DOHH2 (cell line): ENCODE data around the gene C10orf62.

Experiments
- CTCF ChIP-seq: fragments of 200-600 bp; sonication (generic); IDR thresholded peaks from one replicate; pipeline ENCODE4 v1.5.1; 2014; ENCODE audit warnings: antibody characterized with exemption, mild to moderate bottlenecking, low read depth, low read length; ENCODE audit not compliant: poor library complexity, severe bottlenecking
- EZH2phosphoT487 ChIP-seq: fragments of 200-600 bp; sonication (generic); IDR thresholded peaks from 2 replicates; pipeline ENCODE4 v1.6.1; 2017; ENCODE audit warnings: borderline replicate concordance, mild to moderate bottlenecking, antibody characterized with exemption, low read length, moderate library complexity, mixed read lengths

- TF ChIP-seq CTCF (no peak), EZH2phosphoT487 (no peak)
These were observed 19.6 kb downstream of the C10orf62 start for GRCh38 chr10:97608991-97609561.
